ENCODE results near the gene GNAI2. TPM values are rescaled to one million over a fixed set of nuclear protein-coding genes. Genes with fewer than 3 reads are reported as not detected.

Gene GNAI2
- 492 and 561 TPM in 2 replicates for total RNA-seq

DNA sequence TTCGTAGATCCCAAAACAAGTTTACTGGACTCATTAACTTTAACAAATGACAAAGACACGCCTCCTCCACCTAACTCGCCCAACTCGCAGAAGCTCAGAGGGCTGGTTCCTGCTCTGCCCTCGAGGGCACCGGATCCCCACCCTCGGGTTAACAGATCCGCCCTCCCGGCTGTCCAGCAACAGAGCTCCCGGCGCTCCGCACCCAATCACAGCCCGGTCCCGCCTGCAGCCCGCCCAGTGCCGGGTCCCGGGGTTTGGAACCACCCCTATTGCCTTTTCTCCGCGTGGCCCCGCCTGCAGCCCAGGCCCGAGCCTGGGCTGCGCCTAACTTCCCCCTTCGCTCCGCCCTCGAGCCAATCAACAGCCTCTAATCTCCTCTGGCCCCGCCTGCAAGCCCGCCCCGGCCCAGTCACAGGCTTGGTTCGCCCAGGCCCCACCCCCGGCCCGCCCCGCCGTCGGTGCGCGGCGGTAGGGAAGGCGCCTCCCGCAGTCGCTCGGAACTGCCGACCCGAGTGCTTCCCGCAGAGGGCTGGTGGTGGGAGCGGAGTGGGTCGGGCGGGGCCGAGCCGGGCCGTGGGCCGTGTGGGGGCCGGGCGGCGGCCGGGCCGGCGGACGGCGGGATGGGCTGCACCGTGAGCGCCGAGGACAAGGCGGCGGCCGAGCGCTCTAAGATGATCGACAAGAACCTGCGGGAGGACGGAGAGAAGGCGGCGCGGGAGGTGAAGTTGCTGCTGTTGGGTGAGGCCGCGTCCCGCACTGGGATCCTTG lies at the start of gene GNAI2:
TSS of gene GNAI2 (plus strand) at position 489 of the 768 bp plus-strand sequence. CDS start at position 621, 132 bp downstream.

DNA sequence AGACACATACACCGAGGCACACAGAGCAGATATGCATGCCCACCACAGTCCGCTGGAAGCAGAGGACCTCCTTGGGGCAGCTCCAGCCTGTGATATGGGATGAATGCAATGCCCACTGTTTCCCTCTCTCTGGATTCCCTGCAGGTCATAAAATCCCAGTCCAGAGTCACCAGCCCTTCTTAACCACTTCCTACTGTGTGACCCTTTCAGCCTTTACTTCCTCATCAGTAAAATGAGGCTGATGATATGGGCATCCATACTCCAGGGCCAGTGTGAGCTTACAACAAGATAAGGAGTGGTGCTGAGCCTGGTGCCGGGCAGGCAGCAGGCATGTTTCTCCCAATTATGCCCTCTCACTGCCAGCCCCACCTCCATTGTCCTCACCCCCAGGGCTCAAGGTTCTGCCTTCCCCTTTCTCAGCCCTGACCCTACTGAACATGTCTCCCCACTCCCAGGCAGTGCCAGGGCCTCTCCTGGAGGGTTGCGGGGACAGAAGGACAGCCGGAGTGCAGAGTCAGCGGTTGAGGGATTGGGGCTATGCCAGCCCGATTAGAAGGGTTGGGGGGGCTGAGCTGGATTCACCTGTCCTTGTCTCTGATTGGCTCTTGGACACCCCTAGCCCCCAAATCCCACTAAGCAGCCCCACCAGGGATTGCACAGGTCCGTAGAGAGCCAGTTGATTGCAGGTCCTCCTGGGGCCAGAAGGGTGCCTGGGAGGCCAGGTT lies 44.9 kb upstream of the GNAI2 start, which contains the start of gene GNAT1:
TSS of gene GNAT1 (plus strand) at position 675 of the 725 bp plus-strand sequence. CDS start 116 bp downstream, outside the sequence.

DNA sequence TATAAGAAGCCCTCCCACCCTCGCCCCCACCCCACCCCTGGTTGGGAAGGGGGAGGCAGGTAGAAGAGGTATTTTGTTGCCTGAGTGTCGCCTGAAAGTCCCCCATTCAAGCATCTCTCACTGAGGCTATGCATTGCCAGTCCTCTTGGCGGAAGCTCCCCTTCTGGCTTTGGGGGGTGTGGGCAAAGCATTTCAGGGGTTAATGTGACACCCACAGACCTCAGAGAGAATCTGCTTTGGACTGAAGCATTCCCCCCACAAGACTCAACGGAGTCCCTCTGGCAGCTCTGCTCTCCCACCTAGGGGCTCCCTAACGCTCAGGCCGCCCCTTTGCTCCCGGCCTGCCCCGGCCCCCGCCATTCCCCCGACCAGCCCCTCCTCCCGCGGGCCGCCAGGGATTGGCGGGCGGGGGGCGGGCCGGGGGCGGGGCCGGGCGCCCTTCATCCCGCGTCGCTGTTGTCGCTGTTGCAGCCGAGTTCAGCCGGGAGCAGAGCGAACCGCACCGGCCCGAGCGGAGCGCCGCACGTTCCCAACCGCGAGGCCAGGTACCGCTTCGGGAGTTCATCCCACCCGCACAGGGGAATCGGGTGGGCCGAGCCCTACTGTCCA lies 31.1 kb upstream of the GNAI2 start, which contains the start of gene SLC38A3:
TSS of gene SLC38A3 (plus strand) at position 468 of the 609 bp plus-strand sequence. CDS start 8,929 bp downstream, outside the sequence.

DNA sequence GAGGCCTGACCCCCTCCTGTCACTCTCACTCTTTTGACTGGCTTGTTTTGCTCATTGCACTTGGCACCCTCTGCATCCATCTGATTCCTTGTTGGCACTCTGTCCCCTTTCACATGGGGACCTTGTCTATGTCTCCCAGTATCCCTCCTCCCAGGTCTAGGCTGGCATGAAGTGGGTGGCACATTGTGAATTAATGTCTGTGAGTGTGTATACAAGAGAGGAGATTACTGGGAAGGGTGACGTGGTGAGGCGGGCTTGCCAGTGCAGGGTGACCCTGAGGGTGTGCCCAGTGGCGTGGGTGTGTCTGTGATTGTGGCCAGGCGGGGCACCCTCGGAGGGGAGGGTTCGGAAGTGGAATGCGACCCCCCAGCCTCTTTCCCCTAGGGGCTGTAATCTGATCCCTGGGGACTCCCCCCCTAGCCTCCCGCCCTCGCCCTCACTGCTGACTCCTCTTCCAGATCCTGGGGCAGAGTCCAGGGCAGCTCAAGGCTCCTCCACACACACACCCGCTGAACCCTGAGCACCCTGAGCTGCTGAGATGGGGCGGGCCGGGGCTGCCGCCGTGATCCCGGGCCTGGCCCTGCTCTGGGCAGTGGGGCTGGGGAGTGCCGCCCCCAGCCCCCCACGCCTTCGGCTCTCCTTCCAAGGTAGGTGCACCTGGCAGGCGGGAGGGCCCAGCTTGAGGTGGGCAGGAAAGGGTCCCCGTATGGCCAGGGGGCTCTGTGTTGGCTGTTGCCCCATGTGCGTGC lies 32.9 kb downstream of the GNAI2 start, which contains the start of gene SEMA3B:
TSS of gene SEMA3B (plus strand) at position 445 of the 749 bp plus-strand sequence. CDS start at position 539, 94 bp downstream.

DNA sequence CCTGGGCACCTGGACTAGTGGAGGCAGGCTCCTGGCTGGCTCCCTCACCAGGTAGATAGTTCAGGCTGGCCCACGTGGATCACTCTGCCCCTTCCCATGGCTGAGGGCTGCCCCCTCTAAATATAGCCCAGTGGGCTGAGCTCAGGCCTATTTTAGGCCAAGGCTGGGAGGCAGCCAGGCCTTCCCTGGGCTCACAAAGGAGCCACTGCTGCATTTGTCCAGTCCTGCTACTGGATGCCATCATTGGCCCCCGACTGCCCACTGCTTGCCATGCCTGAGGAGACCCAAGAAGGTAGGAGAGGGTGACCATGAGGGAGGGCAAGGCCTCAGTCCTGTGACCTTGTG lies 42.8 kb downstream of the GNAI2 start, which contains the start of gene LSMEM2:
TSS of gene LSMEM2 (plus strand) at position 208 of the 345 bp plus-strand sequence. CDS start at position 235, 27 bp downstream.

DNA sequence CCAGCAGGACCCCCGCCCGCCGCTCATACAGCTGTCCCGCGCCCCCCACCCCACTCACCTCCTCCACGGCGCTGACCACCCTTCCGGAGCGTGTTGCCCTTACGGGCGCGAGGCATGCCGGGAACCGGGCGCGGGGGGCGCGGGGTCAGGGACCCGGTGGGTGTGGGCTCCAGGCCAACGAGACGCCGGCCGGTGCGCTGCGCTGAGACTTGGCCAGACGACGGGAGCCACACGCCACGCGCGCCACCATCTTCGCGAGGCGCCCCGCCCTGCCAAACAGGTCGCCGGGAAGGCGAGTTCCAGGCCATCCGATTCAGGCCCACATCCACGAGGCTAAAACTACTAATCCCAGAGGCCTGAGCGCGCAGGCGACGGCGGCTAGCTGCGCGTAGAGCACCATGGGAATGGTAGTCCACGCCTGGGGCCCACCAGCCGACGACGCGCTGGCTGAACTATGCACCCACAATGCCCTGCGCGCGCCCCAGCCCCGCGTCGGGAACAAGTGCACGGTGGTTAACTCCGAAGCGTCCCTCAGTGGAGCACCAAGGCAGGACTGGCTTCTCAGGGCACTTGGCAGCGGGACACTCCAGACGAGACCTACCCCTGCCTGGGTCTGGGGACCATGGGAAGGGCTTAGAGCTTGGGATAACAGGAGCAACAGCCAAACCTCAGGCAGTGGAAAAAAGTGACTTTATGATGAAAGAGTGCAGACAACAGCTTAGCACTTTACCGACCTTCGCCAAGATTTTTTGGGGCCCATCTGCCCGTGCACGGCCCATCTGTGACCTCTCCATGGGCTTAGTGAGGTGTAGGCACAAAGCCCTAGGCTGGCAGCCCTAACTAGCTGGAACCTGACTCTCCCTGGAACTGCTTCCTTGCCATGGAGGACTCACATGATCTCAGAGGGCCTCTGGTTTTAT lies 56.4 kb downstream of the GNAI2 start, which contains the start of gene IFRD2:
TSS of gene IFRD2 (minus strand) at position 271 of the 920 bp plus-strand sequence. CDS start at position 116, 155 bp downstream.

DNA sequence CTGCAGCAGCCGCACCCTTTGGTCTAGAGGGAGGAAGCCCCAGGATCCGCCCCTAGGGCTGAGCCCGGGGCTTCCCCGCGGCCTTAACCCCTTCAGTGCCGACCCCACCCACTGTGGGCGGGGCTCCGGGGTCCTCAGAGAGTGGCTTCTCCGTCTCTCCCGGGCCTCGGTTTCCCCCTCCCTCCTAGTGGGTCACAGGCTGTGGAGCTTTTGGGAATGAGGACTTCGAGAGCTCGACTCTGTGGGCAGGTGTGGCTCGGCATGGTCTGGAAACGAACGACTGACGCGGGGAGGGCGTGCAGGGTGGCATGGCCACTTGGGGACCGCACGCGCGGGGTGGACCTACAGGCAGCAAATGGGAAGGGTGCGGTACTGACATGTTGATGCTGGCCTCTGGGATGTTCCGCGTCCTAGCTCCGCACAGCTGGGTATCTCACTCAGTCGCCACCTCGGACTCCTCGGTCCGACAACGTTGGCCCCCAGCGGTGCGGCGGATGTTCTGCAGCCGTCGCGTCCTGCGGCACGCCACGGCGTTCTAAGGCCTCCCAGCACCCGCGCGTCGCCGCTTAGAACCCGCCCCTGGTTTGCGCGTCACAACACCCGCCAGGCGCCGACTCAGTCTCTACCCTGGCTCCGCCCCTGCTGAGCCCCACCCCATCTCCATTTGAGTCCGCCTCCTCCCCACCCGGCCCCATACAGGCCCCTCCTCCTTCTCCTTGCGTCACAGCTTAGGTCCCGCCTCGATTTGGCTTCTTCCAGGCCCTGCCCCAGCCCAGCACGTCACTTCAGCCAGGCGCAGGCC lies 63.0 kb downstream of the GNAI2 start, which contains the start of the genes HYAL3 and NAA80:
TSS of gene HYAL3 (minus strand) at position 570 of the 802 bp plus-strand sequence. CDS start 3,803 bp downstream, outside the sequence.
TSS of gene NAA80 (minus strand) at position 570 of the 802 bp plus-strand sequence. CDS start 1,942 bp downstream, outside the sequence.

DNA sequence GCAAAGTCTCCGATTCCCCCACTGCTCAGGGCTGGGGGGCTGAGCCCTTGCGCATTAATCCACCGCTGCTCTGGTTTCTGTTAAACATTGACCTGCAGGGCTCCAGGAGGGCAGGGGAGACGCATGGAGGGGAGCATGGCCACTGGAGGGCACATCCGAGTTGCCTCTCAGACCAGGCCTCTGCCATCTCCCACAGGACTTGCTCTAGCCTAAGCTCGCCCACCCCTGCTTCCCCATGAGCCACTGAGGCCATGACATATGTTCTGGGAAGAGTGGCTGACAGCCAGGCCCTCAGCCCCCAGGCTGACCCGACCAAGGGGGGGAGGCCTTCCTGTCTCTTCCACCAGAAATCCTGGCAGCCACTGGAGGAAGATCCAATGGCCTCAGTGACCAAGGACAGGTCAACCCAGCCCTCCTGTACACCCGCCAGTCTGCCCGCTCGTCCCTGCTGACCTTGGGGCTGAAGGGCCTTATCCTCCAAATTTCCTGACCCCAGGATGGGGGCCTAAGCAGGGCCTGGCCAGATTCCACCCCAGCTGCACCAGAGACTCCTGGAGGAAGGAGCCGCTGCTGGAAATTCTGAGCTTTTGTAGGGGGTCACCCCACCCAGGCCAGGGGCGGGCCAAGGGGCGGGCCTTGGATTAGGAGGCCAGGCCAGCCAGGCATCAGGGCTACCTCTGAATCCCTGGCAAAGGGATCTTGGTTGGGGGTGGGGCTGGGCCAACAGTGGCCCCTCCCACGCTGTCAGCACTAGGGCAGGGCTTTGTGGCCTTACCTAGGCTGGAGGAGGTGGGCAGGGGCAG lies 67.2 kb downstream of the GNAI2 start, which contains the start of gene HYAL1:
TSS of gene HYAL1 (minus strand) at position 562 of the 803 bp plus-strand sequence. CDS start 618 bp downstream, outside the sequence.

Small RNA genes within 50 kb of the gene (small RNA-seq; reads per million reads assigned to genes)
- not detected for gene MIR5787

Other genes starting within 250 kb of the GNAI2 start
- gene RBM5, start 147.3 kb upstream of the GNAI2 start, total RNA-seq: 195 and 202 TPM in 2 replicates
- gene SEMA3F, start 80.9 kb upstream of the GNAI2 start, total RNA-seq: 75.3 and 134 TPM in 2 replicates
- not detected in 2 replicates for gene GNAT1, start 44.6 kb upstream of the GNAI2 start, total RNA-seq
- gene SLC38A3, start 30.9 kb upstream of the GNAI2 start, total RNA-seq: 0.13 and 0.36 TPM in 2 replicates
- 0.40 and 0.79 TPM in 2 replicates for gene SEMA3B, start 32.9 kb downstream of the GNAI2 start, total RNA-seq
- not detected in 2 replicates for gene LSMEM2, start 42.9 kb downstream of the GNAI2 start, total RNA-seq
- 114 and 131 TPM in 2 replicates for gene IFRD2, start 56.2 kb downstream of the GNAI2 start, total RNA-seq
- gene HYAL3, start 63.2 kb downstream of the GNAI2 start, total RNA-seq: 4.9 and 7.0 TPM in 2 replicates
- 7.0 and 10.0 TPM in 2 replicates for gene NAA80, start 63.2 kb downstream of the GNAI2 start, total RNA-seq
- 3.7 and 5.0 TPM in 2 replicates for gene HYAL1, start 67.4 kb downstream of the GNAI2 start, total RNA-seq
- gene HYAL2, start 86.5 kb downstream of the GNAI2 start, total RNA-seq: 271 and 320 TPM in 2 replicates
- 29.6 and 31.4 TPM in 2 replicates for gene TUSC2, start 92.0 kb downstream of the GNAI2 start, total RNA-seq
- gene RASSF1, start 104.6 kb downstream of the GNAI2 start, total RNA-seq: 14.6 and 17.0 TPM in 2 replicates
- 0.07 and 0.13 TPM in 2 replicates for gene ZMYND10, start 109.5 kb downstream of the GNAI2 start, total RNA-seq
- 15.8 and 16.1 TPM in 2 replicates for gene NPRL2, start 114.6 kb downstream of the GNAI2 start, total RNA-seq
- 10.8 and 12.2 TPM in 2 replicates for gene CYB561D2, start 114.7 kb downstream of the GNAI2 start, total RNA-seq
- 42.3 and 46.7 TPM in 2 replicates for gene TMEM115, start 123.3 kb downstream of the GNAI2 start, total RNA-seq